ENCODE data around the gene APRT. TPM values are rescaled to one million over a fixed set of nuclear protein-coding genes. Genes with fewer than 3 reads are reported as not detected.
A peak's percentile ranks its signal among the peaks of the same experiment; 100 is the strongest.
"Not testable (repeated sequence)": the region's sequence is repeated elsewhere in the genome, so short reads cannot be mapped to it uniquely, and the experiment has no call there.

The APRT gene
- polyA plus RNA-seq, 3 donors from 2014 or later = 432 to 476 (median 450) TPM

- not testable (repeated sequence) for DNase-seq; H3K36me3 Mint-ChIP-seq; H3K9me3 Mint-ChIP-seq; H3K27me3 Mint-ChIP-seq (ENCODE audit: low read depth in 3 of 3); H3K4me3 Mint-ChIP-seq; H3K27ac Mint-ChIP-seq
- H3K4me1 Mint-ChIP-seq = peaks cover 32 to 34% of the 10 kb centered on the region in 2 donors
Observed at GRCh38 chr16:88788749-88789148, 23.0 kb downstream of the APRT start.

GRCh38 chr16:88787579-88788314 is 24.0 kb downstream of the APRT start:
- peaks cover 0 to 7% (median 2%) of the 10 kb centered on the region in 3 donors for H3K27me3 Mint-ChIP-seq (ENCODE audit: low read depth in 3 of 3)
- H3K27ac Mint-ChIP-seq = peak overlapping the region in 1 of 6 donors; percentile 16
- H3K4me1 Mint-ChIP-seq = peaks cover 38 to 39% of the 10 kb centered on the region in 2 donors
- no peaks in the 10 kb centered on the region for H3K9me3 Mint-ChIP-seq
- no peak for DNase-seq
- H3K4me3 Mint-ChIP-seq = peak overlapping the region in 1 of 5 donors; percentile 36
- H3K36me3 Mint-ChIP-seq = no peaks in the 10 kb centered on the region

DNA sequence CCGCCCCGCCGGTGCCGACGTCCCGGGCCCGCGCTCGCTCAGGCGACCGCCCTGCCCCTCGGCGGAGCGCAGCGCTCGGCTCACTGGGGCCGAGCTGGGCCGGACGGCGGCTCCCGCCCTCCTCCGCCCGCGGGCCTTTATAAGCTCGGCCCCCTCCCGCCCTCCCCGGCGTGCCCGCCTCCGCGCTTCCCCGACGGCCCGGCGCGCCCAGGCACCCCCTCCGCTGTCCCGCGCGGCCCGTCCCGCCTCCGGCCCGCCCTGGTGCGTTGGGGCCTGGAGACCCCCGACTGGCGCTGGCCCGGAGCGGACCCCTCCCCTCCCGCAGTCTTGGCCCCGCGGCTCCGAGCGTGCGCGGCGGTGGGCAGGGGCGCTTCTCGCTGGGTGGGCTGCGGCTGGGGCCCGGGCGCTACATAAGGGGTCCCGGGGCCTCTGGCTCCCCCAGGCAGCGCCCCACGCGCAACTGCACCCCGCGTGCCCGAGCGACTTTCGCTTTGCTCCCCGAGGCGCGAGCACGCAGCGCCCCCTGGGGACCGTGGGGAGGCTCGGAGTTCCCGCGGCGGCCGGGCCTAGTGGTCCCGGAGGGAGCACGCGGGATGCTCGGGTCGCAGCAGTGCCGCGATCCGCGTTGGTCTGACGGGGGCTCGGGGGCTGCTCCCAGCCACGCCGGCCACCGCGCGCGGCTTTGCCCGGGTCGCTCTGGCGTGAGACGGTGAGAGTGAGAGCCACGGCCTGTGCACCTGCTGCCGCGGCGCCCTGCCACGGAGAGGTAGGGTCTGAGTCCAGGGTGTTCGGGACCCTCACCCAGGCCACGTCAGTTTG is 26.4 kb downstream of the APRT start, which contains the start of gene PIEZO1:
Gene PIEZO1 (minus strand): TSS at position 115 of the 819 bp plus-strand sequence. CDS start 256 bp downstream, outside the sequence.
- Mint-ChIP-seq H3K27me3 (ENCODE audit: low read depth in 3 of 3) (peaks cover 1 to 5% (median 2%) of the 10 kb centered on the region in 3 donors), H3K4me1 (peaks cover 47% of the 10 kb centered on the region in 2 donors), H3K36me3 (no peaks in the 10 kb centered on the region), H3K27ac (peak within 1 kb of the TSS in 5 of 6 donors; percentile 34 to 84 (median 62)), H3K9me3 (no peaks in the 10 kb centered on the region), H3K4me3 (peak within 1 kb of the TSS; percentile 79 to 87 (median 84))
- peak; percentile 84 to 87 (median 85) for DNase-seq

- H3K27me3 Mint-ChIP-seq (ENCODE audit: low read depth in 3 of 3) = peaks cover 1 to 5% (median 2%) of the 10 kb centered on the region in 3 donors
- peaks cover 47% of the 10 kb centered on the region in 2 donors for H3K4me1 Mint-ChIP-seq
- H3K36me3 Mint-ChIP-seq = no peaks in the 10 kb centered on the region
- peak overlapping the region in 1 of 5 donors; percentile 87 for H3K4me3 Mint-ChIP-seq
- no peak overlapping the region for H3K27ac Mint-ChIP-seq
- H3K9me3 Mint-ChIP-seq = no peaks in the 10 kb centered on the region
- DNase-seq = no peak
Observed at GRCh38 chr16:88784856-88785105, 26.9 kb downstream of the APRT start.

GRCh38 chr16:88784074-88784855 is 27.5 kb downstream of the APRT start:
- Mint-ChIP-seq H3K4me1 (peaks cover 43 to 47% of the 10 kb centered on the region in 2 donors), H3K27me3 (ENCODE audit: low read depth in 3 of 3) (peaks cover 1 to 5% (median 2%) of the 10 kb centered on the region in 3 donors), H3K27ac (peak overlapping the region; percentile 35 to 96 (median 86)), H3K9me3 (no peaks in the 10 kb centered on the region), H3K4me3 (peak overlapping the region; percentile 79 to 87 (median 86)), H3K36me3 (no peaks in the 10 kb centered on the region)
- peak; percentile 47 to 55 (median 51) for DNase-seq

GRCh38 chr16:88783391-88784073 is 28.2 kb downstream of the APRT start:
- Mint-ChIP-seq H3K9me3 (no peaks in the 10 kb centered on the region), H3K4me1 (peaks cover 43 to 50% of the 10 kb centered on the region in 2 donors), H3K36me3 (no peaks in the 10 kb centered on the region), H3K27ac (peak overlapping the region; percentile 87 to 96 (median 94)), H3K4me3 (peak overlapping the region; percentile 69 to 87 (median 80)), H3K27me3 (ENCODE audit: low read depth in 3 of 3) (peaks cover 2 to 5% (median 2%) of the 10 kb centered on the region in 3 donors)
- no peak for DNase-seq

DNA sequence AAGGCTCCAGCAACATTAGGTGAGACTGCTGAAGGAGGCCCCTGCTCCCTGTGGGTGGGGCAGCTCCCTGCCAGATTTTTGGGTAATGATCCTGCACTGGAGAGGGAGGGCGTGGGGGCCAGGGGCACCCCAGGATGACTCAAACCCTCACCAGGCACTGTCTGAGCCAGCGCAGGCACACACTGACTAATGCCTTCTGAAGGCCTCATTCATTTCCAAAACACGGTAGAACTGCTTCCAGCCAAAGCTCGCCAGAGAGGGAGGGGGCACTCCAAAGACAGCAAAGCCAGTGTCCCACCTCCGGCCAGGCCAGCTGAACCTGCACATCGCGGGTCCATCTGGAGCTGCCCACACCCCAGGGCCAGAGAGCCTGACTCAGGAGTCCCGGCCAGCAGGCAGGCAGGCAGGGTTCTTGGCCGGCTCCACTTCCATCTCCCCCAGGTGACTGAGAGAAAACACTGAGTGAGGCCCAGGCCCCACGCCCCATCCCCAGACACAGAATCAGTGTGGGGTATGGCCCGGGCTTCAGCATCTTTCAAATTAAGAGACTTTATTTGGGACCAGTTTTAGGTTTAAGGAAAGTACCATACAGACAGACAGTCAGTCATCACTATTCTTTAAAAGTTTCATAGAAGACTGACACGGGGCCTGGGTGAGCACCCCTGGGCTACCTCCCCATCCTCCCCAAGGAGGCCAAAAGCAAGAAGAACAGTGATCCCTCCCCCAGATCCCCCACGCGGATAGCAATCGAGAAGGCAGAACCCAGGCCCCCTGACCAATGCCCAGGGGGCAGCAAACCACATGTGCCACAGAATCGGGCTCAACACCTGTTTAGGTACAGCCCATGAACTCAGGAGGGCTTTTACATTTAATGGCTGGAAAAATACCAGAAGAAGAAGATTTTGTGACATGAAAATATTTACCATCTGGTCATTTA is 29.0 kb downstream of the APRT start:
- H3K27ac Mint-ChIP-seq = peak overlapping the region; percentile 87 to 96 (median 94)
- H3K36me3 Mint-ChIP-seq = no peaks in the 10 kb centered on the region
- peaks cover 2 to 5% (median 3%) of the 10 kb centered on the region in 3 donors for H3K27me3 Mint-ChIP-seq (ENCODE audit: low read depth in 3 of 3)
- no peaks in the 10 kb centered on the region for H3K9me3 Mint-ChIP-seq
- DNase-seq = no peak
- peak overlapping the region; percentile 69 to 87 (median 80) for H3K4me3 Mint-ChIP-seq
- peaks cover 51 to 56% of the 10 kb centered on the region in 2 donors for H3K4me1 Mint-ChIP-seq

DNA sequence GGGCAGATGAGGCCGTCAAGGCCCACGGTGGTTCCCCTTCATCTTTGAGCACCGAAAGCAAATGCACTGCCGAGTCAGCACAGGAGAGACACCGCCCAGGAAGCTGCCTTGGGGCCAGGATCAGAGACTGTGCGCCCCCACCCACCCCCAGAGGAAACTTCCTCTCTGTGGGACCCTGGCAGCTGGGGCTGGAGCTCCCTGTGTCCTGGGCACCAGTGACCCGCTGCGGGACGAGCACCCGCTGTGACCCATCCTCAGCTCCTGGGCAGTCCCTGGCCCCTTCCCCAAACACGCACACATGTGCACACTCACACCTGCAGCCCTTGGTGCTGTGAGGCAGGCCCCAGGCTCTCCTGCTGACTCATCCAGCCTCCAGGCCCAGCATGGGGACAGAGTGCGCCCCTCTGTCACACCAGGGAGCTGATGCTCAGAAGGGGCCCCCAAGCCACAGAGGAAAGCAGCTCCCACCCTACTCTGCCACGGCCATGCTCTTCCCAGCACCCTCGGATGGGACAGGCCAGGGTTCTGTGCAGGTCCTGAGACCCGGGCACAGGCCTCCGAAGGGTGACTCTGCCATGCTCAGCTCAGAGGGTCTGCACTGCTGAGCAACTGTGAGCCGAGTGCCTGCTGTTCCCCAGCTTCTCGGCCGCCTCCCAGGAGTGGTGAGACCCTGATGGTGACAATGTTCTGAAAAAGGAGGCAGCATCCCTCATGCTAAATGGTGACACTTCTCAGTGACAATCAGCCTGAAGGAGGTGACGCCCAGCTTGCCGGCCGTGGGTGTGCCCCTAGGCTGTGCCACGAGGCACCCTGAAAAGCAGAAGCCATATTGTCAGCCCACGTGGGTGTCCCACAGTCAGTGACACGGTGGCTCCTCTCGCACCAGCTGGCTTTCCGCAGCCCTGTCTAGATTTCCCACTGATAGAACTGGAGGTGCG is 30.3 kb downstream of the APRT start:
- Mint-ChIP-seq H3K4me3 (peak overlapping the region; percentile 69 to 87 (median 70)), H3K36me3 (no peaks in the 10 kb centered on the region), H3K27me3 (ENCODE audit: low read depth in 3 of 3) (peaks cover 2 to 5% (median 3%) of the 10 kb centered on the region in 3 donors), H3K9me3 (no peaks in the 10 kb centered on the region), H3K27ac (peak overlapping the region; percentile 87 to 96 (median 94)), H3K4me1 (peaks cover 59 to 61% of the 10 kb centered on the region in 2 donors)
- DNase-seq = peak in 2 of 3 donors; percentile 43 to 52

- Mint-ChIP-seq H3K4me1 (peaks cover 59 to 61% of the 10 kb centered on the region in 2 donors), H3K27ac (peak overlapping the region; percentile 87 to 96 (median 94))
- no peak for DNase-seq
Observed at GRCh38 chr16:88780142-88781062, 31.3 kb downstream of the APRT start.

GRCh38 chr16:88779406-88780141 is 32.2 kb downstream of the APRT start:
- H3K36me3 Mint-ChIP-seq = no peaks in the 10 kb centered on the region
- peak overlapping the region in 3 of 5 donors; percentile 56 to 70 (median 69) for H3K4me3 Mint-ChIP-seq
- no peaks in the 10 kb centered on the region for H3K9me3 Mint-ChIP-seq
- peaks cover 2 to 5% (median 3%) of the 10 kb centered on the region in 3 donors for H3K27me3 Mint-ChIP-seq (ENCODE audit: low read depth in 3 of 3)
- H3K4me1 Mint-ChIP-seq = peaks cover 59 to 63% of the 10 kb centered on the region in 2 donors
- no peak for DNase-seq
- peak overlapping the region; percentile 87 to 96 (median 94) for H3K27ac Mint-ChIP-seq

More at GRCh38 chr16:88780142-88781062, 31.3 kb downstream of the APRT start:
- peaks cover 2 to 5% (median 3%) of the 10 kb centered on the region in 3 donors for H3K27me3 Mint-ChIP-seq (ENCODE audit: low read depth in 3 of 3)
- no peaks in the 10 kb centered on the region for H3K9me3 Mint-ChIP-seq
- H3K4me3 Mint-ChIP-seq = peak overlapping the region; percentile 60 to 87 (median 70)
- H3K36me3 Mint-ChIP-seq = no peaks in the 10 kb centered on the region

Data from immature natural killer cell (primary cell).